OCI-LY3 (cell line): ENCODE measurements around the gene SAA1.

Source experiments
- H2AFZ ChIP-seq: fragments of 200-600, 300-600 bp; shearing (Covaris generic); 2 replicates; pipeline ENCODE4 v1.6.0; 2014; ENCODE audit warnings: antibody characterized with exemption, low read depth, low read length
- H3K27ac ChIP-seq: fragments of 200-600, 300-600 bp; sonication (generic); 2 replicates; pipeline ENCODE4 v1.5.1; 2014; ENCODE audit warnings: mild to moderate bottlenecking, low read length, moderate library complexity, mixed read lengths
- H3K27me3 ChIP-seq: fragments of 200-600, 300-600 bp; sonication (generic); 2 replicates; pipeline ENCODE4 v1.6.1; 2014; ENCODE audit warnings: low read depth, low read length, mixed read lengths
- H3K36me3 ChIP-seq: fragments of 200-600, 300-600 bp; sonication (generic); replicated peaks from 2 replicates; pipeline ENCODE3; 2014; ENCODE audit warnings: low read depth, low read length, mixed read lengths
- H3K4me1 ChIP-seq: fragments of 300-600, 200-600 bp; sonication (generic); 2 replicates; pipeline ENCODE4 v1.6.1; 2014; ENCODE audit warnings: low read length, mixed read lengths
- H3K4me2 ChIP-seq: fragments of 200-600, 300-600 bp; sonication (generic); 2 replicates; pipeline ENCODE4 v1.6.1; 2014; ENCODE audit warnings: low read length, mixed read lengths
- H3K4me3 ChIP-seq: fragments of 300-600, 200-600 bp; sonication (generic); 2 replicates; pipeline ENCODE4 v1.5.1; 2014; ENCODE audit warnings: antibody characterized with exemption, mild to moderate bottlenecking, low read length, moderate library complexity
- H3K79me2 ChIP-seq: fragments of 300-600, 200-600 bp; shearing (Covaris generic); 2 replicates; pipeline ENCODE4 v1.6.1; 2014; ENCODE audit warnings: mild to moderate bottlenecking, low read length, mixed read lengths
- H3K9ac ChIP-seq: fragments of 300-600, 200-600 bp; shearing (Covaris generic); 2 replicates; pipeline ENCODE4 v1.6.0; 2014; ENCODE audit warnings: mild to moderate bottlenecking, low read length, moderate library complexity
- H3K9me3 ChIP-seq: fragments of 200-600, 300-600 bp; shearing (Covaris generic); 2 replicates; pipeline ENCODE4 v1.6.1; 2014; ENCODE audit warnings: low read length, mixed read lengths; ENCODE audit not compliant: insufficient read depth
- H4K20me1 ChIP-seq: fragments of 200-600, 300-600 bp; sonication (generic); 2 replicates; pipeline ENCODE4 v1.6.1; 2016; ENCODE audit warnings: low read length, mixed read lengths; ENCODE audit not compliant: insufficient read depth
- EZH2phosphoT487 ChIP-seq: fragments of 200-600 bp; shearing (Covaris generic); IDR thresholded peaks from 2 replicates; pipeline ENCODE4 v1.6.1; 2018; ENCODE audit warnings: antibody characterized with exemption, mixed run types, low read depth
- TF ChIP-seq, protein P1 (sequence below): fragments of 200-600, 300-600 bp; sonication (generic); IDR thresholded peaks from 2 replicates; pipeline ENCODE4 v1.5.1; 2014; ENCODE audit warnings: antibody characterized with exemption, low read length, low read depth

Gene SAA1

DNA sequence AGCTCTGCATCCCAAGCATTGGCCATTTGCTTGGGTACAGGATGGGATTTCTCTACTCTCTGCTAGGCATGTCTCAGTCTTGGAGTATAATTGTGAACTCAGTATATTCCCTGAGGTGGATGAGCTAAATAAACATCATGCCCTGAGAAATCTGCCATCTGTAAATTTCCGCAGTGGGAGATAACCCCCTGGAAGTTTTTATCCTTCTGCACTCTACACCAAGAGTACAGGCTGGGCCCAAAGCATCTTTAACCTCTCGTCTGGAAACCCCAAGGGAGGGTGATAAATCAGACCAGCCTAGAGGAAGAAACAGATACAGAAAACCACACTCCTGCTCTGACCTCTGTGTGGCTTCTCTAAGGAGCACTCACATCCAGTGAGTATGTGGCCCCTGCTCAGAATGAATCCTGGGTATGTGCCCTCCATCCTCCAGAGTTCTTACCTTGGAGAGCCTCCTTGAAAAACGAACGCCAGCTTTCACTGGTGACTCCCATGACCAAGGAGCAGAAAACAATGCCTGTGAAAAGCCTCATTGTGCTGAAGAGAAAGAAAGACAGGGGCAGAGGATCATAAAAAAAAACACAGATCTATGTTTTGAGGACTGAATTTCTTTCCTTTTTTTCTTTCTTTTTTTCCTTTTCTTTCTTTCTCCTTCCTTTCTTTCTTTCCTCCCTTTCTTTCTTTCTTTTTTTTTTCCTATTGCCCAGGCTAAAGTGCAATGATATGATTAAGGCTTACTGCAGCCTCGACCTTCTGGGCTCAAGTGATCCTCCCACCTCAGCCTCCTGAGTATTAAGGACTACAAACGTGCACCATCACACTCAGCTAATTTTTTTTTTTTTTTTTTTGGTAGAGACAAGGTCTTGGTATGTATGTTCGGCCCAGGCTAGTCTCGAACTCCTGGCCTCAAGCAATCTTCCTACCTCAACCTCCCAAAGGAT is 30.4 kb upstream of the SAA1 start:
- Histone ChIP-seq H2AFZ (no peak overlapping the region), H3K4me1 (peaks cover 5% of the 10 kb centered on the region), H3K4me2 (no peak overlapping the region), H3K27me3 (peaks cover 16% of the 10 kb centered on the region; the same call in 1 of the 2 replicates), H4K20me1 (no peaks in the 10 kb centered on the region), H3K79me2 (no peaks in the 10 kb centered on the region), H3K27ac (no peak overlapping the region), H3K9ac (no peak overlapping the region), H3K4me3 (no peak overlapping the region), H3K9me3 (no peaks in the 10 kb centered on the region), H3K36me3 (no peaks in the 10 kb centered on the region)
- TF ChIP-seq, protein P1, sequence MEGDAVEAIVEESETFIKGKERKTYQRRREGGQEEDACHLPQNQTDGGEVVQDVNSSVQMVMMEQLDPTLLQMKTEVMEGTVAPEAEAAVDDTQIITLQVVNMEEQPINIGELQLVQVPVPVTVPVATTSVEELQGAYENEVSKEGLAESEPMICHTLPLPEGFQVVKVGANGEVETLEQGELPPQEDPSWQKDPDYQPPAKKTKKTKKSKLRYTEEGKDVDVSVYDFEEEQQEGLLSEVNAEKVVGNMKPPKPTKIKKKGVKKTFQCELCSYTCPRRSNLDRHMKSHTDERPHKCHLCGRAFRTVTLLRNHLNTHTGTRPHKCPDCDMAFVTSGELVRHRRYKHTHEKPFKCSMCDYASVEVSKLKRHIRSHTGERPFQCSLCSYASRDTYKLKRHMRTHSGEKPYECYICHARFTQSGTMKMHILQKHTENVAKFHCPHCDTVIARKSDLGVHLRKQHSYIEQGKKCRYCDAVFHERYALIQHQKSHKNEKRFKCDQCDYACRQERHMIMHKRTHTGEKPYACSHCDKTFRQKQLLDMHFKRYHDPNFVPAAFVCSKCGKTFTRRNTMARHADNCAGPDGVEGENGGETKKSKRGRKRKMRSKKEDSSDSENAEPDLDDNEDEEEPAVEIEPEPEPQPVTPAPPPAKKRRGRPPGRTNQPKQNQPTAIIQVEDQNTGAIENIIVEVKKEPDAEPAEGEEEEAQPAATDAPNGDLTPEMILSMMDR: no peak
- TF ChIP-seq EZH2phosphoT487: no peak

DNA sequence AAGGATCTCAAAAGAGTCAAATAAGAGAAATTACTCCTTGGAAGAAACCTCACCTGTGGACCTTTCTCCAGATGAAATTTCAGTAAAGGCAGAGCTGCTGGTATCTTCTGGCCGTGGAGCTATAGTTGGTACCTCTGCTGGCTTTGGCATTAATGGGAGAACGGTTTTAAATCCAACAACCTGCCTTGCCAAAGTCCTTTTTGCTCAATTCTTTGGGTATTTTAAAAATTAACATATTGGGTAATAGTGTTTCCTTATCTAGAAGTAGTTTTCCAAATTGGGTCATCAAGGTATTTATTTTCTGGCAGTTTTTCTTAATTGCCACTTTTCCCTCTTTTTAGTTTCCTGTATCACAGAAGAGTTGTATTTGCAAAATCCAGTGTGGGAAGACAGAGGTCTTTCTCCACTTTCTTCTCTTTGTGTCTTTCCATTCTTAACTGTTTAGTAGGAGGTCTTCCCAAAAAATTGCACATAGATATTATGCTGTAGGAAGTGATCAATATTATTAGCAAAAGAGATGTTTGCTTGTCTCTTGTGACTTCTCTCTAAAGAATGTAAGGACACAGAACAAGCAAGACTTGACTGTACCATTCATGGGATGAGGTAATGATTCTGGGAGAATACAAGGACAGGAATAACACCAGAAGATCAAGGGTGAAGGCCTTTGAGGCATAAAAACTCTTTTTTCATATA is 29.3 kb upstream of the SAA1 start, which contains the start of gene SAA4:
TSS of gene SAA4 (minus strand) at position 139 of the 693 bp plus-strand sequence. CDS start 876 bp downstream, outside the sequence.
- H3K4me3 ChIP-seq: no peak within 1 kb of the TSS
- H3K27ac ChIP-seq: no peak within 1 kb of the TSS
- H3K9me3 ChIP-seq: no peaks in the 10 kb centered on the region
- H3K4me2 ChIP-seq: no peak within 1 kb of the TSS
- TF ChIP-seq, protein P1: no peak
- TF ChIP-seq EZH2phosphoT487: no peak
- no peaks in the 10 kb centered on the region for H4K20me1 ChIP-seq
- H3K79me2 ChIP-seq: no peaks in the 10 kb centered on the region
- no peaks in the 10 kb centered on the region for H3K4me1 ChIP-seq
- no peaks in the 10 kb centered on the region for H3K36me3 ChIP-seq
- peaks cover 20% of the 10 kb centered on the region; the same call in 1 of the 2 replicates for H3K27me3 ChIP-seq
- no peak within 1 kb of the TSS for H2AFZ ChIP-seq
- H3K9ac ChIP-seq: no peak within 1 kb of the TSS

DNA sequence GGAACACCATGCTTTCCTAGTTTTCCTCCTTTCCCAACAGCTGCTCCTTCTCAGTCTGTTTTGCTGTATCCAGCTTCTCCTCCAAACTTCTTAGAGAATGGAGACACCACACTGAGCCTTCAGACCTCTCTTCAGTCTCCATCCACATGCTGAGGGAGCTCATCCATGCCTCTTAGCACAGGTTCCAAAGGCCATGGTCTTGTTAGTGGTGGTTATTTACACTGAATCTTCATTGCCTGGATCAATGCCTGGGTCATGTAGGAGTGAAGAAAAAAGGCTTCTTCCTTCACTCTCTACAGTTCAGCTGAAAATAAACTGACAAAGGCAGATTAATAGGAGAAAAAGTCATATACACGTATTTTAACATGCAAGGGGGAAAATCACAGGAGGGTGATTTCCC is 26.4 kb upstream of the SAA1 start:
- H3K4me1 ChIP-seq: peaks cover 8% of the 10 kb centered on the region
- H3K79me2 ChIP-seq: no peaks in the 10 kb centered on the region
- no peaks in the 10 kb centered on the region for H4K20me1 ChIP-seq
- H3K36me3 ChIP-seq: no peaks in the 10 kb centered on the region
- no peak overlapping the region for H3K27ac ChIP-seq
- H3K9ac ChIP-seq: no peak overlapping the region
- TF ChIP-seq, protein P1: no peak
- no peak for TF ChIP-seq EZH2phosphoT487
- H2AFZ ChIP-seq: no peak overlapping the region
- H3K4me3 ChIP-seq: no peak overlapping the region
- no peak overlapping the region for H3K4me2 ChIP-seq
- H3K9me3 ChIP-seq: no peaks in the 10 kb centered on the region
- peaks cover 20% of the 10 kb centered on the region; the same call in 1 of the 2 replicates for H3K27me3 ChIP-seq

DNA sequence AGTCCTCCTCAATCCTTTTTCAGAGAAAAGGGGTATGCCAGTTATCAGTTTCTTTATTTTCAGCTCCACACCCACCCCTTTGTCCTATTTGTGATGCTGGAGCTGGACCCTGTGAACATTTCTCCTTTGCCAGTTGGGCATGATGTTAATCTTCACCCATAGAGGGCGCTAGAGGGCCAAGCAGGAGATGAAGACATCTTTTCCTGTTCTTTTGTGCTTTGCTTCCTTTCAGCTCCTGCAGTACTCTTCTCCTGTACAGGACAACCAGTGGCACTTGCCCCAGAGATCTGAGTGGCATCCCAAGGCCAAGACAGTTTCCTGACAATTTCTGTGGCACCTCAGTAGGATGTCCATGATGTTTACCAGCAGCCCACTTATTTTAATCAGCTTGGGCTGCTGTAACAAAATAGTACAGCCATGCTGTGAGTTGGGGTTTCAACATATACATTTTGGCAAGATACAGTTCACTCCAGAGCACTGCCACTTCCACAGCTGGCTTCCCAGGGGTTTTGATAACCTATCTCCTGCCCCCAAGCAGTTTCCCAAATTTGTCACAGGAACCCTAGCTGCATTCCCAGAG is 22.2 kb upstream of the SAA1 start:
- no peak for TF ChIP-seq EZH2phosphoT487
- TF ChIP-seq, protein P1: peak; percentile 89
- H2AFZ ChIP-seq: no peak overlapping the region

More for the DNA sequence above, 22.2 kb upstream of the SAA1 start:
- no peak overlapping the region for H3K9ac ChIP-seq
- H3K79me2 ChIP-seq: no peaks in the 10 kb centered on the region
- H3K4me2 ChIP-seq: no peak overlapping the region
- no peaks in the 10 kb centered on the region for H4K20me1 ChIP-seq
- H3K9me3 ChIP-seq: no peaks in the 10 kb centered on the region
- H3K36me3 ChIP-seq: no peaks in the 10 kb centered on the region
- H3K4me1 ChIP-seq: peaks cover 26% of the 10 kb centered on the region
- no peak overlapping the region for H3K4me3 ChIP-seq
- no peak overlapping the region for H3K27ac ChIP-seq
- peaks cover 19% of the 10 kb centered on the region for H3K27me3 ChIP-seq
